ENCODE data around the gene CUBN.

GRCh38 chr10:17021656-17022465, 107.8 kb downstream of the CUBN start:
- TF ChIP-seq POLR2A (IDR thresholded peaks at IDR 0.05; ENCODE audit: low read depth, low read length), result no peak
- no peak for TF ChIP-seq SMC3 (IDR thresholded peaks at IDR 0.05; ENCODE audit: borderline replicate concordance, low read length)
- TF ChIP-seq TBL1XR1 (IDR thresholded peaks at IDR 0.05; ENCODE audit: low read depth, low read length), result no peak
- no peak for TF ChIP-seq ZNF592 (IDR thresholded peaks at IDR 0.05)
- TF ChIP-seq NFYB (IDR thresholded peaks at IDR 0.05; ENCODE audit: insufficient read depth, low read depth, low read length), result no peak
- no peak for TF ChIP-seq CTCF (IDR thresholded peaks at IDR 0.05 in 2 of 3, conservative IDR thresholded peaks at IDR 0.05 in 1 of 3; ENCODE audit: control insufficient read depth in 2 of 3, extremely low read depth in 1 of 3, insufficient read depth in 1 of 3, low read depth in 3 of 3, low read length in 3 of 3)
- TF ChIP-seq SIN3A (IDR thresholded peaks at IDR 0.05; ENCODE audit: low read depth, low read length), result no peak
- no peak for TF ChIP-seq EGR1 (IDR thresholded peaks at IDR 0.05; ENCODE audit: borderline replicate concordance in 1 of 2, low read depth in 2 of 2, low read length in 2 of 2)
- no peak for TF ChIP-seq EZH2 (IDR thresholded peaks at IDR 0.05; ENCODE audit: borderline replicate concordance, control insufficient read depth, low read depth, low read length)
- no peak for TF ChIP-seq MTA3 (IDR thresholded peaks at IDR 0.05; ENCODE audit: borderline replicate concordance, low read length)
- TF ChIP-seq YY1 (IDR thresholded peaks at IDR 0.05; ENCODE audit: low read depth, low read length), result no peak
- no peak for TF ChIP-seq ZBTB33 (IDR thresholded peaks at IDR 0.05)

Data from GM12878 (cell line).